Activated CD8-positive, alpha-beta T cell treated with anti-CD3 and anti-CD28 coated beads for 36 hours (primary cell): Measurements from ENCODE around the gene UBE2V1. TPM values are rescaled to one million over a fixed set of nuclear protein-coding genes. Genes with fewer than 3 reads are reported as not detected.
"Not testable (repeated sequence)": the region's sequence is repeated elsewhere in the genome, so short reads cannot be mapped to it uniquely, and the experiment has no call there.

Experiments used
- ATAC-seq: fragments of 200-7000 bp; cut with Tn5 transposase; one replicate; pipeline ENCODE4 v1.10.0; 2021; ENCODE audit warnings: mild to moderate bottlenecking, moderate library complexity
- CTCF ChIA-PET: fragments of 350-600 bp; sonication (Branson Sonifier 250); formaldehyde crosslinking; loops from one replicate; lab custom pipeline; 2021; ENCODE audit warnings: antibody characterized with exemption; lab: Charles Lee
- POLR2A ChIA-PET: fragments of 350-600 bp; sonication (Branson Sonifier 250); formaldehyde crosslinking; loops from one replicate; lab custom pipeline; 2021; ENCODE audit warnings: antibody characterized with exemption; lab: Charles Lee
- DNase-seq: peaks from one replicate; pipeline ENCODE4 v3.0.0-alpha.2; 2020
- H3K27ac Mint-ChIP-seq: one replicate; pipeline ENCODE4 v1.8.0; 2021; ENCODE audit warnings: mild to moderate bottlenecking, mixed read lengths
- H3K27me3 Mint-ChIP-seq: one replicate; pipeline ENCODE4 v1.8.0; 2021; ENCODE audit warnings: mixed read lengths
- H3K36me3 Mint-ChIP-seq: one replicate; pipeline ENCODE4 v1.8.0; 2021; ENCODE audit warnings: low read depth, mixed read lengths
- H3K4me1 Mint-ChIP-seq: one replicate; pipeline ENCODE4 v1.8.0; 2021; ENCODE audit warnings: low read depth, mixed read lengths
- H3K4me3 Mint-ChIP-seq: one replicate; pipeline ENCODE4 v1.8.0; 2021; ENCODE audit warnings: mild to moderate bottlenecking, moderate library complexity, mixed read lengths
- H3K9me3 Mint-ChIP-seq: one replicate; pipeline ENCODE4 v1.8.0; 2021; ENCODE audit warnings: mixed read lengths
- CTCF ChIP-seq: fragments of 200-600 bp; IDR thresholded peaks from one replicate; pipeline ENCODE4 v1.8.0; 2022; ENCODE audit warnings: antibody characterized with exemption, mild to moderate bottlenecking
- intact Hi-C: fragments of 100-400 bp; cut with micrococcal nuclease; formaldehyde crosslinking; loops from one replicate; pipeline ENCODE4 v1.10.0; 2022
- total RNA-seq, 2 experiments: library from RNA; stranded (reverse); gene quantifications; one replicate each; pipeline ENCODE4 v1.2.3, GENCODE V29; 2021

The UBE2V1 gene
- total RNA-seq, 2 experiments from 2014 or later: 112 to 151 TPM

- ATAC-seq: no peak
These were observed 44.8 kb downstream of the UBE2V1 start for GRCh38 chr20:50068041-50068651.

GRCh38 chr20:50067461-50067860, 45.5 kb downstream of the UBE2V1 start:
- Mint-ChIP-seq H3K4me1 (no peaks in the 10 kb centered on the region), H3K27me3 (no peaks in the 10 kb centered on the region), H3K9me3 (no peaks in the 10 kb centered on the region), H3K27ac (no peak overlapping the region), H3K4me3 (no peak overlapping the region), H3K36me3 (no peaks in the 10 kb centered on the region)
- POLR2A ChIA-PET: no interaction called here
- CTCF ChIA-PET: interaction anchor here (1.0 kb wide), 1 partner anchor 88 kb away, joined by 4 read pairs; no protein-coding TSS in a partner anchor
- TF ChIP-seq CTCF: no peak
- no peak for ATAC-seq
- DNase-seq: no peak
- intact Hi-C loops: no loop called here

More at GRCh38 chr20:50068041-50068651, 44.8 kb downstream of the UBE2V1 start:
- Mint-ChIP-seq H3K27ac (no peak overlapping the region), H3K4me3 (no peak overlapping the region), H3K4me1 (no peaks in the 10 kb centered on the region), H3K27me3 (no peaks in the 10 kb centered on the region), H3K9me3 (no peaks in the 10 kb centered on the region), H3K36me3 (no peaks in the 10 kb centered on the region)
- no peak for TF ChIP-seq CTCF
- CTCF ChIA-PET: interaction anchor here (10.5 kb wide), 1 partner anchor 87 kb away, joined by 364 read pairs; the partner anchor contains the start of gene SNAI1
- no peak for DNase-seq
- intact Hi-C loops: no loop called here
- POLR2A ChIA-PET: interaction anchor here (0.7 kb wide), 1 partner anchor 89 kb away, joined by 3 read pairs; no protein-coding TSS in a partner anchor

- intact Hi-C loops: no loop called here
- H3K27me3 Mint-ChIP-seq: no peaks in the 10 kb centered on the region
- DNase-seq (no peak), ATAC-seq (no peak)
- no peaks in the 10 kb centered on the region for H3K36me3 Mint-ChIP-seq
- H3K27ac Mint-ChIP-seq: no peak overlapping the region
- ChIA-PET POLR2A (interaction anchor here (0.5 to 1.2 kb wide), 2 partner anchors 16 to 22 kb away, joined by 3 to 4 read pairs; no protein-coding TSS in a partner anchor), CTCF (interaction anchor here (1.0 kb wide), 1 partner anchor 88 kb away, joined by 4 read pairs; no protein-coding TSS in a partner anchor)
- H3K4me3 Mint-ChIP-seq: no peak overlapping the region
- H3K9me3 Mint-ChIP-seq: no peaks in the 10 kb centered on the region
- no peak for TF ChIP-seq CTCF
- H3K4me1 Mint-ChIP-seq: no peaks in the 10 kb centered on the region
These were observed 45.9 kb downstream of the UBE2V1 start for GRCh38 chr20:50067018-50067417.

- ChIA-PET POLR2A (interaction anchor here (0.5 to 1.2 kb wide), 3 partner anchors 16 to 21 kb away, joined by 3 to 4 read pairs (median 3); no protein-coding TSS in a partner anchor), CTCF (interaction anchor here (0.8 to 1.0 kb wide), 2 partner anchors 87 kb away, joined by 3 to 4 read pairs; no protein-coding TSS in a partner anchor)
- Mint-ChIP-seq H3K27me3 (no peaks in the 10 kb centered on the region), H3K36me3 (no peaks in the 10 kb centered on the region), H3K4me3 (no peak overlapping the region), H3K27ac (no peak overlapping the region), H3K9me3 (no peaks in the 10 kb centered on the region), H3K4me1 (no peaks in the 10 kb centered on the region)
- ATAC-seq (no peak), DNase-seq (no peak)
- intact Hi-C loops: no loop called here
- no peak for TF ChIP-seq CTCF
These were observed 46.7 kb downstream of the UBE2V1 start for GRCh38 chr20:50066161-50066834.

GRCh38 chr20:50065325-50065615, 47.7 kb downstream of the UBE2V1 start:
- Mint-ChIP-seq H3K9me3 (no peaks in the 10 kb centered on the region), H3K4me1 (no peaks in the 10 kb centered on the region), H3K27me3 (no peaks in the 10 kb centered on the region), H3K36me3 (no peaks in the 10 kb centered on the region), H3K27ac (no peak overlapping the region), H3K4me3 (no peak overlapping the region)
- CTCF ChIA-PET: no interaction called here
- POLR2A ChIA-PET: interaction anchor here (1.0 kb wide), 1 partner anchor 15 kb away, joined by 3 read pairs; no protein-coding TSS in a partner anchor
- ATAC-seq (no peak), DNase-seq (no peak)
- TF ChIP-seq CTCF: no peak
- intact Hi-C loops: no loop called here

- not testable (repeated sequence) for H3K27ac Mint-ChIP-seq
These were observed 49.2 kb downstream of the UBE2V1 start for GRCh38 chr20:50063763-50064162.

More at GRCh38 chr20:50063763-50064162, 49.2 kb downstream of the UBE2V1 start:
- intact Hi-C loops, H3K27me3 Mint-ChIP-seq, DNase-seq, H3K4me3 Mint-ChIP-seq, POLR2A ChIA-PET, H3K36me3 Mint-ChIP-seq, H3K9me3 Mint-ChIP-seq, CTCF ChIA-PET, H3K4me1 Mint-ChIP-seq, ATAC-seq: not testable (repeated sequence)
